Sigmoid colon (tissue), 3 donors: Measurements from ENCODE around the gene CCDC169.

Experiments
- POLR2A ChIP-seq, 2 donors: fragments of 450-650 bp; IDR thresholded peaks; one replicate each; pipeline ENCODE4 v1.6.1; 2016; ENCODE audit warnings: antibody characterized with exemption in 2 of 2, mild to moderate bottlenecking in 2 of 2, moderate library complexity in 2 of 2
- TF ChIP-seq, protein P1 (sequence below), 4 experiments: fragments of 450-650 bp in 3 of 4; fragments of 200-600 bp in 1 of 4; IDR thresholded peaks; one replicate each; pipeline ENCODE4 v1.5.1; 2016 to 2019; ENCODE audit warnings: antibody characterized with exemption in 4 of 4, mild to moderate bottlenecking in 3 of 4, moderate library complexity in 2 of 4

DNA sequence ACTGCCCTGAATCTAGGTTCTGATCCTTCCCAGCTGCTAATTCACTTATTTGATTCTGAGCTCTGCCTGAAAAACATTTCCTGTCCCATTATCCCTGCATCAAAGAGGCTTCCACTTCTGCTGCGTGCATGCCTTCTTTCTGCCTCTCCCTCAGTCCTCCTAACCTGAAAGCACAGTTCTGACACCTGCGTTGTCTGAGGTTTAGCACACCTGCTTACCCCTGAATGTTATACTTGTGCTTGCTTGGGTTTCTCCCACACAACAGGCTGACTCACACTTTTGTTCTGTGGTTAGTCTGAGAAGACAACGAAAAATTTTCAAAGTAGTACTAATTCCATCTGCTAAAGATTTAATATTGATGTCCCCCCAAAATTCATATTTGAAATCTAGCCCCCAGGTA lies 80.2 kb downstream of the CCDC169 start:
- TF ChIP-seq, protein P1, sequence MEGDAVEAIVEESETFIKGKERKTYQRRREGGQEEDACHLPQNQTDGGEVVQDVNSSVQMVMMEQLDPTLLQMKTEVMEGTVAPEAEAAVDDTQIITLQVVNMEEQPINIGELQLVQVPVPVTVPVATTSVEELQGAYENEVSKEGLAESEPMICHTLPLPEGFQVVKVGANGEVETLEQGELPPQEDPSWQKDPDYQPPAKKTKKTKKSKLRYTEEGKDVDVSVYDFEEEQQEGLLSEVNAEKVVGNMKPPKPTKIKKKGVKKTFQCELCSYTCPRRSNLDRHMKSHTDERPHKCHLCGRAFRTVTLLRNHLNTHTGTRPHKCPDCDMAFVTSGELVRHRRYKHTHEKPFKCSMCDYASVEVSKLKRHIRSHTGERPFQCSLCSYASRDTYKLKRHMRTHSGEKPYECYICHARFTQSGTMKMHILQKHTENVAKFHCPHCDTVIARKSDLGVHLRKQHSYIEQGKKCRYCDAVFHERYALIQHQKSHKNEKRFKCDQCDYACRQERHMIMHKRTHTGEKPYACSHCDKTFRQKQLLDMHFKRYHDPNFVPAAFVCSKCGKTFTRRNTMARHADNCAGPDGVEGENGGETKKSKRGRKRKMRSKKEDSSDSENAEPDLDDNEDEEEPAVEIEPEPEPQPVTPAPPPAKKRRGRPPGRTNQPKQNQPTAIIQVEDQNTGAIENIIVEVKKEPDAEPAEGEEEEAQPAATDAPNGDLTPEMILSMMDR (IDR thresholded peaks at IDR 0.05), result no peak
- TF ChIP-seq POLR2A (IDR thresholded peaks at IDR 0.05), result no peak
